SH-SY5Y (cell line): ENCODE data around the gene PID1.

ENCODE experiments used
- GATA2 ChIP-seq: IDR thresholded peaks from 2 replicates; pipeline ENCODE4 v1.6.1; 2011; ENCODE audit warnings: mild to moderate bottlenecking, low read depth, low read length
- GATA3 ChIP-seq: IDR thresholded peaks from 2 replicates; pipeline ENCODE4 v1.6.1; 2011; ENCODE audit warnings: low read depth, mild to moderate bottlenecking, low read length, moderate library complexity

DNA sequence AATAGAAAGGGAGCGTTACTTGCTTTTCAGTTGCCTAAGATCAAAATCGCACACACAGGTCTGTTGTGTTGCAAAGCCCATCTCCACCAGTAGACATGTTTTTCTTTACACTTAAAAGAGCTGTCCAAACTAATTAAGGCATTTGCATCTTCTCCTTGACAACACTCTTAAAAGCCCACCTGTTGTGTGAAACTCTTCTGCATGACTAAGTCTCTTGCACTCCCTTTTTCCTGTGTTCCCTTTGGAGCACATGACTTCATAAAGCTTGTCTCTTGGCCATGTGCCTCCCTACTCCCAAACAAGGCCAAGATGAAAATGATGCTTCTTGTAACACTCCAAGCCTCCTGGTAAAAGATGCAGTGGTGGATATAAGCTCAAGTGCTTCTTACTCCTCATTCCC lies 26.1 kb downstream of the PID1 start:
- TF ChIP-seq GATA2 (no peak), GATA3 (no peak)
